DMS153 (cell line): ENCODE data around the gene LHFPL6.
A peak's percentile ranks its signal among the peaks of the same experiment; 100 is the strongest.

Experiments used
- DNase-seq: peaks from one replicate; lab custom pipeline; 2025; lab: John Stamatoyannopoulos, UW

Gene LHFPL6

GRCh38 chr13:39602614-39603366, at the start of gene LHFPL6:
Gene LHFPL6, minus strand, starts transcription at chr13:39603193.
- peak; percentile 45 for DNase-seq

DNA sequence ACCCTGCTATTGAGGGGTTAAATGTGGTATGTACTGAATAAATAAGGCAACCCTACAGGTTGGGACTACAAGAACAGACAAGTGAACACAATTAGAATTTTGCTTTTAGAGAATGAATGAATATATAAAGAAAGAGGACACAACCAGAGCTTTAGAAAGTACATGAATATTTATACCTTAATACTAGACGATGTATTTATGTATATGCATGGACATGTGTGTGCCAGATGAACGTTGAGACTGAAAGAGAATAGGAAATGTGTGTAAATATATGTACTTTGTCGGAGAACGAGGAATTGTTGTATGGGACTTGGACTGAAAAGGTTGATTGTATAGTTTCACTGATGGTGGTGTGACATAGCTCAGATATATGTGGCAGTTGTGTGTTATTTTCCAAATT, 43.1 kb upstream of the LHFPL6 start:
- DNase-seq: no peak

DNA sequence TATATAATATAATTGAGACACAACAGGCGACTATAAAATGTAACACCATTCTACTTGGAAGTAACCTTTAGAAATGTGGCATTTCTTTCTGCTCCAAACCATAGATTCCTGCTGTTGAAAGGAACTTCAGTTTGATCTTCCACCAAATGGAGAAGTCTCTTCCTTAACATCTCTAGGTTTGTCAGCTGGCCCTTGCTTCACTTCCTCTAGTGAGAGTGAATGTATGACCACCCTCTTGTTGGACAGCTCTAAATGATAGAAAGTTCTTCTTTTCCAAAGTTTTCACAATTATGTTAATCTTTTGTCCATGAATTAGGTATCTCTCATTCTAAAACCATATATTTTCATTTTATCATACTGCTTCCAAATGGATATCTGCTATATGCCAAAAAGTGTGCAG, 38.7 kb upstream of the LHFPL6 start:
- DNase-seq: no peak

- no peak for DNase-seq
Observed at GRCh38 chr13:39637890-39638289, 34.9 kb upstream of the LHFPL6 start.

DNA sequence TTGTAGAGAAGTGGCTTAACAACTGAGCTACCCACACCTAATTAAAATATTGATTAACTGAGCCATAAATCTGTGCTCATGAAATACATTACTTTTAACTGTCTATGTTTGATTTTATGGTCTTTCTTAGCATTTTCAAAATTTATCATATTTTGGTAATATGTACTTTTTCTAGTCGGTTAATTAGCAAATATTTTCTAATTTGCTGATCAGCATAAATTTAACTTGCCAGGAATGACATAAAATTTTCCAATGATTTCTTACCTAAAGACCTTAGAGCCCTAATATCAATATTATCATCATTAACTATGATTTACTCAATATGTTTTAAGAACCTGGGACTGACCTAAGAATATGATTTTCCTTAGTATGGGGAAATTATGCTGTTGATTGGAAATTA, 32.6 kb upstream of the LHFPL6 start:
- no peak for DNase-seq

DNA sequence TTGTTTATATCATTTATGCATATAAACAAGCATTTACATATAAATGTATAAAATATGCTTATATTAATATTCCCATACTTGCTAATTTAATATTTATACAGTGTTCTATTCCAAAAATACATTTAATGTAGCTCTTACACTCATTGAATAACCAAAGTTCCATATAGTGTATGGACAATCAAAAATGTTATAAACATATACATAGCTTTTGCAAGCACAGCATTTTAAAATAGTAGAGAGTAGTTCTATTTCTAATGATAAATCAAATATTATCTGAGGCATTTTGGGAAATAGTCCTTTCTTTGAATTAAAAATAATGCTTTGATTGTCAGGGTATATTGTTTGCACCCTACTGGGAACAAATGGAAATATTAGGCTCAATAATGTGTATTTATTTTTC, 30.0 kb upstream of the LHFPL6 start:
- DNase-seq: no peak

DNA sequence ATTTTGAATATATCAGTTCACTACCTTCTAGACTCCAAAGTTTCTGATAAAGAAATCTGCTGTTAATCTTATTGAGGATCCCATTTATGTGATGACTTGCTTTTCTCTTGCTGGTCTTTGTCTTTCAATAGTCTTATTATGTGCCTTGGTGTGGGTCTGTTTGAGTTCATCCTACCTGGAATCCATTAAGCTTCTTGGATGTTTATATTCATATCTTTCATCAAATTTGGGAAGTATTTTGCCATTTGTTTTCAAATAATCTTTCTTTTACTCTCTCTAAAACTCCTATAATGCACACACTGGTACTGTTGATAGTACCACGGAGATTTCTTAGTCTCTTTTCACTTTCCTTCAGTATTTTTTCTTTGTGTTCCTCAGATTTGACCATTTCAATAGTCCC, 28.3 kb upstream of the LHFPL6 start:
- DNase-seq: no peak

GRCh38 chr13:39623466-39623865, 20.5 kb upstream of the LHFPL6 start:
- DNase-seq: no peak

GRCh38 chr13:39618561-39618960, 15.6 kb upstream of the LHFPL6 start:
- DNase-seq: no peak

- no peak for DNase-seq
Observed at GRCh38 chr13:39616087-39616694, 13.2 kb upstream of the LHFPL6 start.

DNA sequence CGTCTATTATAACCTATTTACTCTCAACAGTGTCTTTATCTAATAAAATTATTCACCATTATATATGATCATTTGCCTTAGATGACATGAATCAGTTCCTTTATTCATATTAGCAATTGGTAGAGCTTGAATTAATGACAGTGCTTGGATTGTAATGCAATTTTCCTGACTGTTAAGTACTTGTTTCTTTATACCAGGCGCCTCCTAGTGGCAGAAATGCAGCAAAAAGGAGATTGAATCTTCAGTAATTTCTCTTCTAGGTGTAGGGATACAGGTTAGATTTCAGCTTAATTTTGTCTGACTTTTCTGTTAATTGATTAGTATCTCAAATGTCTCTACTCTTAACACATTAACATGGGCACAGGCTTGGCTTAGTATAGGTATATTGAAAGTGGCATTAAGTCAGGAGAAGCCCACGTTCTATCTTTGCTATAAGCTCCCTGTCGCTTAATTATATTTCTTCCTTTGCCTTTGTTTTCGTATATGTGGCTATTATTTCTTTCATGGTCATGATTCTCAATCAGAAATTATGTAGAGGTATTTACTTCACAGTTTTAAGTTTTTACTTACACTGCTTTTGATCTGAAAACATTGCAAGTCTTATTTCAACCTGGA, 9.1 kb upstream of the LHFPL6 start:
- peak; percentile 63 for DNase-seq

DNA sequence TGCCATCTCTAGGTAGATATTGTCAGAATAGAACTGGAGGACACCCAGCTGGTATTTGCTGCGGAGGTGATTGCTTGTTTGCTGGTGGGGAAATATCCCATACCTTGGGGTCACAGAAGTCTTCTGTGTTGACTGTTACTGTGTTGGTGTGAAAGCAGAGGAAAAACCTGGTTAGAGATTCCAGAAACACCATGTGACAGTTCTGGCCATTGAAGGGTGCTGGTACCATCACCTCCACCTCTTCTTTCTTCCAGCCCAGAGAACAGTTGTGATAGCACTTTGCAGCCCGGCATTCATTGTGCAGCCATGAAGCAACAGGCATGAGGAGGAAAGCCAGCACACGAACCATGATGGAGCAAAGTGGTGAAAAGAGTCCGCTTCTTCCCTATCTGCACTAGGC, 4.9 kb upstream of the LHFPL6 start:
- DNase-seq: no peak

DNA sequence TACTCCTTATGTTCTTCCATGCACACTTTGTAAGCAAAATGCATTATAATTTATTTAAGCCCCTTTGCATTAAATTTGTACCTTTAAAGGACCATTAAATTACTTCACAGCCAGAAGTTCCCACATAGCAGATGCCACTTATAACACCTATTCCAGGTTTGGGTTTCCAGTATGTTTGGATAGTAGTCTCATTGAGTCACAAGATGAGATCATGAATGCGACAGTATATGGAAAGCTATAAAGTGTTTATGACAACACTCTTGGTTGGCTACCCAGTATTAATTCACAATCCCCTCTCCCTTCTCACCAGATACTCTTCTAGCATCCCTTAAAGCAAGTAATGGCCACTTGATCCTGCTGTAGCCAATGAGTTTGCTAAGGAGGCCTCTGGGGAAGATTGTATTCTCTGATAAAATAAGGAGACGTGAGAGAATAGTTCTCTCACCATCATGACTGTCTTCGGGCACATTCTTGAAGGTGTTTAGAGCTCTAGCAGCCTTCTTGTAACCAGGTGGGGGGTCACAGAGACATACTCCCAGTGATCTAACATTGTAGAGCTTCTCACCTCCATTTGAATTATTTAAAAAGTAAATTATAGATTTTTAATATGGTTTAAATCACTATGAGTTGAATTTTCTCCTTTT, 2.8 kb upstream of the LHFPL6 start:
- no peak for DNase-seq

DNA sequence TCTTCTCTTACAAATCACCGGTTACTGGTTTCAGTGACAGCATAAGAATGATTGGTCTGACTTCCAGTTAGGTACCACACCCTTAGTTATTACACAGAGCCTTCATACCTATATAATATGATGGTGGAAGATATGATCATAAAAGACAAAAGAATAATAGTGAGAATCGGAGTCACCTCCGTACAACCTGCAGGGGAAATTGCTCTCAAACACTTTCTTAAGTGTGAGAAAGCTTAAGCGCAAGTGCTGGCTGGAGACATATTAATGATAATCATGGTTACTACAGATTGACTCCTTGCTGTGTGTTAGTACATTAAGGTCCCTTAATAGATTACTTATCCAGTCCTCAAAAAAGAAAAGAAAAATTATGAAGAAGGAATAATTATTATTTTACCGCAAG, 1.8 kb upstream of the LHFPL6 start:
- no peak for DNase-seq

DNA sequence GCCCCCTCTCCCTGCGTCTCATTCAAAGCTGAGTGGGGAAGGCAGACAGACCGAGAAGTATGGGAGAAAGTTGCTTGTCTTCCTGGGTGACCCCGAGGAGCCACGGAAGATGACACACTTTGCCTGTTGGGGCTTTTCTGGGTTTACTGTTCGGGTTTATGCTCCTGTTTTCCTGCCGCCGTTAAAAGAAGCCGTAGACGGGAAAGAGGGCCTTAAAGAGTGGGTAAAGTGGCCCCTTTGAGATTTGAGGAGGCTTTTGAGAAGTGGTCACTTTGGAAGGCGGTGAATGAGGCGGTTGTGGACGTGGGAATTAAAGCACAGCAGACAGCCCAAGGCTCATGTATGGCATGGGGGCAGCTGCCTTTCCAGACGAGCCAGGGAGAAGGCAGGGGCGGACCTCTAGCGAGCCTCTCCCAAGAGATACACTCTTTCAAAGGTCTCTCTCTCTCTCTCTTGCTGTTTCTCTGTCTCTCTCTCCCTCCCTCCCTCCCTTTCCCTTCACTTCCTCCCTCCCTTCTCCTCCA, 493 bp upstream of the LHFPL6 start:
- DNase-seq: no peak

DNA sequence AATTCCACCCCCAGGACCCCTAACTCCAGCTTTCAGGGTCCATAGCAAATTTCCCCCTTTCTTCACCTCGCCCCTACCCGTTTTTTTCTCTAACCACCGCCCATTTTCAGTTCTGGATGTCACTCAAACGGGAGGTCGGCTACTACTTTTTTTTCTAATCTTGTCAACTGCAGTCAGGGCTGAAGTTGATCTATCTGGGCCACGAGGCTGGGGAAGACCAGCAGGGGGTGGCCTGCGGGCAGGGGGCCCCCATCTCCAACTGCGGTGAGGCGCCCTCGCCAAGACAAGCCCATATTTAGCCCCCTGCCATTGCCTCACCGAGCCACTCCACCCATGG, 748 bp downstream of the LHFPL6 start:
- no peak for DNase-seq

DNA sequence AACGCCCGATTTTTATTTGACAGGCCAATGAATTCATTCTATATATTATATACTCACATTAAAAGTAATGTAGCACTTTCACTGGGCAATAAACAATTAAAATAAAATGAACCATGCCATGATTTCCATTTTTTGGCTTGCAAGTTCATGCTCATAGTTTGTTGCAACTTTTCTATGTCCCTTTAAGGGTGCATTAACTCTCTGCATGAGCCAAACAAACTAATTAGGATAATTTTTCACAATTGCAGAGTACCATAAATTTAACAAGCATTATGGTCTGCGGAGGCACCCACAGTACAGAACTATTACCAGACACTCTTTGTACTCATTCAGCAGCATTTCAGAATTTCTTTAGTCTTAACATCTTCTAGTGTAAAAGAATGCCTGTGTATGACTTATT, 1.4 kb downstream of the LHFPL6 start:
- DNase-seq: no peak

GRCh38 chr13:39600766-39601165, 2.2 kb downstream of the LHFPL6 start:
- peak; percentile 39 for DNase-seq

DNA sequence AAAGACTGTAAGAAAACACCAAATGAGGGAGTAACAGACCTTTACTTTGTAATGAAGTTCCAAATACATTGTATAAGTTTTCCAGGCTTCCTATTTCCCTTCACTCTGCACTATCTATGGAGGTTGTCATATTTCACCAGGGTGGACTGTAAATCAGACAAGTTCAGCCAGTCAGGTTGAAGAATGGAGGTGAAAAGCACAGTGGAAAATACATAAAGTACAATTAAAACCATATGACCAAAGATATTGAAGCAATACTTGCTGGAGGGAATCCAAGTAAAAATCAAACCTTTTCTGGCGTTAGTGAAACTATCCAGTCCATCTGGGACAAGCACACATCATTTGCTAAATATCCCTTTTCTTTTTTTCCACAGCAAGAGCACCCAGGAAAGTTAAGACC, 3.2 kb downstream of the LHFPL6 start:
- no peak for DNase-seq

DNA sequence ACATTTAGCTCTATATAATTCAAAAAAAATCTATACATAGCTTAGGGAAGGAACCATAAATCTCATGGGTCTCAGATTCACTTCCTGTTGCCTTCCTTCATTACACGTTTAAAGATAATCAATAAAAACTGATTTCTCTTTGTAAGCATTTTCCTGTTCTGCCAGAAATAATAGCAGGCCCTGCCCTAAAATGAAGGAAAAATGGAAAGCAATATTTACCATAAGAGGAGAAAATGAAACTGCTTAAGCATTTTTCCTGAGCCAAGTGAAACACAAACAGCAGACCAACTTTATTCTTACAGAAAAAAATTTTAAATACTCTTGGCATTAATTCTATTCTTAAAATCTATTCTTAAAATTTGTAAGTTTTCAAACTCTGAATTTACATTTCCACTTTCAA, 4.0 kb downstream of the LHFPL6 start:
- no peak for DNase-seq

GRCh38 chr13:39597838-39598237, 5.2 kb downstream of the LHFPL6 start:
- DNase-seq: no peak

DNA sequence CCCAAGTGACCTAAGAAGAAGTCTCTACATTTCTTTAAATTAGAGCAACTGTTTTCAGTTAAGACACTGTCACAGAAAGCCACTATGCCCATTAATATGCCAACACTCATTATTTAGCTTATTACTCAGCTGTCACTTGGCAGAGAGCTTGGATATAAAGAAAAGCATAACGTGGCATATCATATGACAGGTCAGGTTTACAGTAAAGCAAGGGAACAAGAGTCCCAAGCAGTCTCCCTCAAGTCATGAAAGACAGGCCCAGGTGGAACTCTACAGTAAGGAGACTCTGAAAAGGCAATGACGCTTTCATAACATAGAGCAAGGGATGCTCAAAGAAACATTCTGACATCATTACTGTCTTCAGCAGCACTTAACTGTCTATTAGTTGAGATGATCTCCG, 6.3 kb downstream of the LHFPL6 start:
- no peak for DNase-seq

- DNase-seq: no peak
Observed at GRCh38 chr13:39596176-39596575, 6.8 kb downstream of the LHFPL6 start.
